Activated CD4-positive, alpha-beta memory T cell treated with anti-CD3 and anti-CD28 coated beads for 36 hours (primary cell): Measurements from ENCODE around the gene PLGLB2. TPM values are rescaled to one million over a fixed set of nuclear protein-coding genes. Genes with fewer than 3 reads are reported as not detected.

Experiments
- total RNA-seq, 2 experiments: library from RNA; stranded (reverse); gene quantifications; one replicate each; pipeline ENCODE4 v1.2.3, GENCODE V29; 2021

The PLGLB2 gene
- total RNA-seq, 2 experiments from 2014 or later = 0.29 to 0.64 TPM

Other genes with a start within 250 kb of the PLGLB2 start
- 1 to 10 TPM; 2.3 to 2.5 TPM for gene RGPD2, start 77.7 kb downstream of the PLGLB2 start, total RNA-seq